ENCODE data around the gene LYAR. TPM values are rescaled to one million over a fixed set of nuclear protein-coding genes. Genes with fewer than 3 reads are reported as not detected.

The LYAR gene
- total and polyA plus RNA-seq, 10 of the 15 experiments (the other 5 are each of a cell fraction or from before 2014, with no cell fraction given) = 18.3 to 85.4 (median 40.1) TPM

GRCh38 chr4:4248029-4248884 is 41.7 kb downstream of the LYAR start, which contains the start of gene TMEM128 (continued):
- TF ChIP-seq, protein P1, sequence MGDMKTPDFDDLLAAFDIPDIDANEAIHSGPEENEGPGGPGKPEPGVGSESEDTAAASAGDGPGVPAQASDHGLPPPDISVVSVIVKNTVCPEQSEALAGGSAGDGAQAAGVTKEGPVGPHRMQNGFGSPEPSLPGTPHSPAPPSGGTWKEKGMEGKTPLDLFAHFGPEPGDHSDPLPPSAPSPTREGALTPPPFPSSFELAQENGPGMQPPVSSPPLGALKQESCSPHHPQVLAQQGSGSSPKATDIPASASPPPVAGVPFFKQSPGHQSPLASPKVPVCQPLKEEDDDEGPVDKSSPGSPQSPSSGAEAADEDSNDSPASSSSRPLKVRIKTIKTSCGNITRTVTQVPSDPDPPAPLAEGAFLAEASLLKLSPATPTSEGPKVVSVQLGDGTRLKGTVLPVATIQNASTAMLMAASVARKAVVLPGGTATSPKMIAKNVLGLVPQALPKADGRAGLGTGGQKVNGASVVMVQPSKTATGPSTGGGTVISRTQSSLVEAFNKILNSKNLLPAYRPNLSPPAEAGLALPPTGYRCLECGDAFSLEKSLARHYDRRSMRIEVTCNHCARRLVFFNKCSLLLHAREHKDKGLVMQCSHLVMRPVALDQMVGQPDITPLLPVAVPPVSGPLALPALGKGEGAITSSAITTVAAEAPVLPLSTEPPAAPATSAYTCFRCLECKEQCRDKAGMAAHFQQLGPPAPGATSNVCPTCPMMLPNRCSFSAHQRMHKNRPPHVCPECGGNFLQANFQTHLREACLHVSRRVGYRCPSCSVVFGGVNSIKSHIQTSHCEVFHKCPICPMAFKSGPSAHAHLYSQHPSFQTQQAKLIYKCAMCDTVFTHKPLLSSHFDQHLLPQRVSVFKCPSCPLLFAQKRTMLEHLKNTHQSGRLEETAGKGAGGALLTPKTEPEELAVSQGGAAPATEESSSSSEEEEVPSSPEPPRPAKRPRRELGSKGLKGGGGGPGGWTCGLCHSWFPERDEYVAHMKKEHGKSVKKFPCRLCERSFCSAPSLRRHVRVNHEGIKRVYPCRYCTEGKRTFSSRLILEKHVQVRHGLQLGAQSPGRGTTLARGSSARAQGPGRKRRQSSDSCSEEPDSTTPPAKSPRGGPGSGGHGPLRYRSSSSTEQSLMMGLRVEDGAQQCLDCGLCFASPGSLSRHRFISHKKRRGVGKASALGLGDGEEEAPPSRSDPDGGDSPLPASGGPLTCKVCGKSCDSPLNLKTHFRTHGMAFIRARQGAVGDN (IDR thresholded peaks at IDR 0.05) = 0 out of 2 replicates have a peak, but pooled peaks have one; percentile 25
- TF ChIP-seq ATF3 (IDR thresholded peaks at IDR 0.05; ENCODE audit: borderline replicate concordance, extremely low read depth, low read depth, low read length) (no peak), YY1 (IDR thresholded peaks at IDR 0.05; ENCODE audit: low read depth, low read length) (peak; percentile 97), MYB (IDR thresholded peaks at IDR 0.05; ENCODE audit: borderline replicate concordance, low read depth, low read length) (no peak), USF2 (IDR thresholded peaks at IDR 0.05; ENCODE audit: borderline replicate concordance, low read depth, low read length) (no peak), ASH2L (IDR thresholded peaks at IDR 0.05; ENCODE audit: borderline replicate concordance, low read depth) (no peak), RBBP5 (conservative IDR thresholded peaks at IDR 0.05) (no peak), SKIL (IDR thresholded peaks at IDR 0.05; ENCODE audit: low read depth, poor library complexity, severe bottlenecking) (peak; percentile 49), WRNIP1 (IDR thresholded peaks at IDR 0.05; ENCODE audit: borderline replicate concordance, low read depth, low read length) (no peak), ZNF207 (IDR thresholded peaks at IDR 0.05; ENCODE audit: borderline replicate concordance) (peak; percentile 89), IKZF2 (IDR thresholded peaks at IDR 0.05) (peak; percentile 67 to 76), CREB1 (IDR thresholded peaks at IDR 0.05; ENCODE audit: low read depth) (peak; percentile 94), BACH1 (IDR thresholded peaks at IDR 0.05; ENCODE audit: borderline replicate concordance) (peak; percentile 61; the same call in 1 of the 2 replicates), CUX1 (IDR thresholded peaks at IDR 0.05; ENCODE audit: insufficient replicate concordance, low read depth, low read length) (no peak)
- TF ChIP-seq, protein P2, sequence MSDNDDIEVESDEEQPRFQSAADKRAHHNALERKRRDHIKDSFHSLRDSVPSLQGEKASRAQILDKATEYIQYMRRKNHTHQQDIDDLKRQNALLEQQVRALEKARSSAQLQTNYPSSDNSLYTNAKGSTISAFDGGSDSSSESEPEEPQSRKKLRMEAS (IDR thresholded peaks at IDR 0.05; ENCODE audit: low read depth, low read length) = no peak
